GM12878 (cell line): ENCODE measurements around the gene LRP1. TPM values are rescaled to one million over a fixed set of nuclear protein-coding genes. Genes with fewer than 3 reads are reported as not detected.

Experiments
- ATAC-seq: fragments of 200-7000 bp; cut with Tn5 transposase; 3 replicates; pipeline ENCODE4 v1.9.1; 2020; ENCODE audit warnings: mild to moderate bottlenecking, moderate library complexity
- BruUV-seq: library from RNA; stranded (reverse); fragments of 400-500 nt; replicated peaks from 2 replicates; lab custom pipeline; 2021; lab: Mats Ljungman, UMichigan
- CTCF ChIA-PET: fragments of 300-600 bp; sonication (Branson Sonifier 250); formaldehyde crosslinking; extraction: SDS; loops from one replicate; lab custom pipeline; 2021; ENCODE audit warnings: inconsistent platforms; lab: Yijun Ruan, JAX
- POLR2A ChIA-PET: fragments of 350-600 bp; formaldehyde crosslinking; extraction: SDS; loops from one replicate; lab custom pipeline; 2021; ENCODE audit warnings: inconsistent platforms; lab: Charles Lee
- RAD21 ChIA-PET: fragments of 300-600 bp; sonication (Branson Sonifier 250); formaldehyde crosslinking; loops from one replicate; lab custom pipeline; 2023; ENCODE audit warnings: antibody characterized with exemption; ENCODE audit not compliant: unreplicated experiment; lab: Charles Lee
- SMC1A ChIA-PET: fragments of 300-600 bp; sonication (Branson Sonifier 250); formaldehyde crosslinking; loops from one replicate; lab custom pipeline; 2023; ENCODE audit not compliant: unreplicated experiment, uncharacterized antibody; lab: Charles Lee
- DNase-seq: peaks from one replicate; pipeline ENCODE4 v3.0.0-alpha.2; 2011; ENCODE audit warnings: low read depth, low spot score
- FAIRE-seq: peaks from 3 replicates; lab custom pipeline; 2011; peaks lifted over from hg19 to GRCh38; lab: Jason Lieb, UNC
- H2AFZ ChIP-seq: 2 replicates; pipeline ENCODE4 v1.6.0; 2011; ENCODE audit warnings: low read depth, low read length, control low read depth; ENCODE audit not compliant: control insufficient read depth
- H3K27ac ChIP-seq: 2 replicates; pipeline ENCODE4 v1.5.1; 2011; ENCODE audit warnings: control low read depth; ENCODE audit not compliant: control insufficient read depth, insufficient read depth
- H3K27me3 ChIP-seq, 2 experiments: replicated peaks in 1 of 2; 2 replicates each; pipeline versions ENCODE4 v1.6.0 to v1.6.1; 2011; ENCODE audit warnings: low read length in 1 of 2; ENCODE audit not compliant: control insufficient read depth in 2 of 2, insufficient read depth in 2 of 2
- H3K36me3 ChIP-seq, 2 experiments: 2 replicates each; pipeline ENCODE4 v1.5.1; 2011; ENCODE audit warnings: low read length in 1 of 2; ENCODE audit not compliant: control insufficient read depth in 2 of 2, insufficient read depth in 2 of 2
- H3K4me1 ChIP-seq: 2 replicates; pipeline ENCODE4 v1.6.1; 2011; ENCODE audit warnings: mild to moderate bottlenecking, low read length, moderate library complexity, mixed read lengths; ENCODE audit not compliant: control insufficient read depth, insufficient read depth
- H3K4me2 ChIP-seq: 2 replicates; pipeline ENCODE4 v1.6.0; 2011; ENCODE audit warnings: control low read depth; ENCODE audit not compliant: control insufficient read depth, insufficient read depth
- H3K4me3 ChIP-seq: fragments of 200-600 bp; sonication (generic); 2 replicates; pipeline ENCODE4 v1.5.1; 2016
- H3K79me2 ChIP-seq: 2 replicates; pipeline ENCODE4 v1.6.0; 2011; ENCODE audit warnings: low read length; ENCODE audit not compliant: control insufficient read depth, insufficient read depth
- H3K9ac ChIP-seq: 2 replicates; pipeline ENCODE4 v1.8.0; 2011; ENCODE audit warnings: low read length, control low read depth, mixed read lengths; ENCODE audit not compliant: control insufficient read depth, insufficient read depth
- H3K9me3 ChIP-seq: replicated peaks from 3 replicates; pipeline ENCODE4 v1.5.1; 2011; ENCODE audit warnings: mild to moderate bottlenecking, low read length; ENCODE audit not compliant: control insufficient read depth, insufficient read depth
- H4K20me1 ChIP-seq: 2 replicates; pipeline ENCODE4 v1.6.0; 2011; ENCODE audit not compliant: control insufficient read depth, insufficient read depth
- BRCA1 ChIP-seq: IDR thresholded peaks from 2 replicates; pipeline ENCODE4 v1.6.1; 2011; ENCODE audit warnings: low read depth, low read length, improper control_type of control experiment
- CEBPB ChIP-seq, 2 experiments: fragments of 150-350 bp in 1 of 2; IDR thresholded peaks; 2 replicates each; pipeline ENCODE4 v1.6.1; 2012 to 2014; ENCODE audit warnings: low read depth in 2 of 2, low read length in 2 of 2, borderline replicate concordance in 1 of 2, inconsistent platforms in 1 of 2
- HDAC2 ChIP-seq: fragments of 200-600 bp; sonication (generic); IDR thresholded peaks from 2 replicates; pipeline ENCODE4 v1.6.1; 2017
- LARP7 ChIP-seq: fragments of 450-650 bp; IDR thresholded peaks from 2 replicates; pipeline ENCODE4 v1.6.1; 2017; ENCODE audit warnings: mild to moderate bottlenecking
- MTA2 ChIP-seq: fragments of 450-650 bp; IDR thresholded peaks from 2 replicates; pipeline ENCODE4 v1.6.1; 2016; ENCODE audit warnings: low read depth, mild to moderate bottlenecking, moderate library complexity
- PML ChIP-seq: IDR thresholded peaks from 2 replicates; pipeline ENCODE4 v1.6.1; 2012; ENCODE audit warnings: low read length, inconsistent platforms
- SUZ12 ChIP-seq: fragments of 200-600 bp; sonication (generic); IDR thresholded peaks from one replicate; pipeline ENCODE4 v1.6.1; 2018; ENCODE audit warnings: antibody characterized with exemption, mild to moderate bottlenecking; ENCODE audit not compliant: unreplicated experiment
- TCF7 ChIP-seq: IDR thresholded peaks from 2 replicates; pipeline ENCODE4 v1.6.1; 2014; ENCODE audit warnings: antibody characterized with exemption, borderline replicate concordance
- ZNF384 ChIP-seq: IDR thresholded peaks from 2 replicates; pipeline ENCODE4 v1.6.1; 2012; ENCODE audit warnings: low read depth, mild to moderate bottlenecking, low read length, improper control_type of control experiment, borderline replicate concordance
- WGBS: methylation state at CpG from one replicate; pipeline ENCODE4 v1.1.6; 2016; ENCODE audit warnings: low lambda C conversion rate; ENCODE audit not compliant: insufficient replicate concordance, insufficient coverage; ENCODE audit errors: missing lambda C conversion rate; 5-methylcytosine and 5-hydroxymethylcytosine counted together
- in situ Hi-C: fragments of 300-500 bp; cut with MboI; formaldehyde crosslinking; loops from 9 replicates; pipeline ENCODE4 v1.14.3; 2018; ENCODE audit warnings: mixed read lengths
- intact Hi-C: fragments of 100-400 bp; cut with micrococcal nuclease; formaldehyde crosslinking; loops from one replicate; pipeline ENCODE4 v1.14.2; 2022; ENCODE audit not compliant: unreplicated experiment
- polyA plus RNA-seq, 11 experiments: library from polyadenylated mRNA; depleted of rRNA in 4 of 11; unstranded in 6 of 11; stranded (reverse) in 5 of 11; fragments of >200 nt; fragmentation: Nextera tagmentation in 4 of 11; fragmentation: Illumina TruSeq in 1 of 11; extraction: Ambion mirVana in 4 of 11; extraction: Trizol in 1 of 11; gene quantifications; 1 replicate in 1 of 11; 2 replicates in 10 of 11; pipeline versions ENCODE4 v1.2.1 to v1.2.3, GENCODE V29; 2011 to 2016; ENCODE audit warnings: inconsistent platforms in 2 of 11, missing spikeins in 2 of 11, low read depth in 1 of 11
- total RNA-seq, 4 experiments: library from RNA; depleted of rRNA in 3 of 4; stranded (reverse); fragments of >200 nt in 3 of 4; fragmentation: Illumina TruSeq in 1 of 4; extraction: Trizol in 1 of 4; gene quantifications; 2 replicates each; pipeline versions ENCODE4 v1.2.1 to v1.2.3, GENCODE V29; 2013 to 2021
- TF ChIP-seq, protein P1 (sequence below): IDR thresholded peaks from 2 replicates; pipeline ENCODE4 v1.6.1; 2011; ENCODE audit warnings: low read depth, mild to moderate bottlenecking, low read length, moderate library complexity, borderline replicate concordance; ENCODE audit errors: extremely low read depth
- TF ChIP-seq, protein P2 (sequence below): fragments of 450-650 bp; formaldehyde crosslinking; IDR thresholded peaks from 2 replicates; pipeline ENCODE4 v1.4.0; 2020; ENCODE audit warnings: mild to moderate bottlenecking, moderate library complexity

Gene LRP1
- total and polyA plus RNA-seq, 10 of the 15 experiments (the other 5 are each of a cell fraction or from before 2014, with no cell fraction given): under 0.01 to 1.1 (median 0.20) TPM; not detected in 2

DNA sequence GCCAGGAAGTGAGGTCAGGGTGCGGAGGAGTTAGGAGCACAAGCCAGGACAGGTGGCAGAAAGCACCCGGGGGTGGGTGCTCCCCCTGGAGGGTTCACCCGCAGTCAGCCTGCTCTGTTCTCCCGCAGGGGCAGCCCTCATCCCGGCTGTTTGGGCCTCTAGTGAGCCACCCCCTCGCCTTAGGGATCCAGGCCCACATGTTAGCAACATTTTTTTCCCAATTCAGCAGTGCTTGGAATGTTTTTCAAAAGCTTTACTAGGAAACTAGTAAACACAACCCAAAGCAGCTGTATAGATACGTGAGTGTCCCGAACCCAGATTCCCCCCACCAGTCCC lies 59.8 kb downstream of the LRP1 start:
- FAIRE-seq: no peak
- 16% methylated on average over 7 of the region's 8 CpGs for WGBS
- no peaks in the 10 kb centered on the region for H4K20me1 ChIP-seq

More for the DNA sequence above, 59.8 kb downstream of the LRP1 start:
- RAD21 ChIA-PET: interaction anchor here (1.0 kb wide), 1 partner anchor 25 kb away, joined by 3 read pairs; no protein-coding TSS in a partner anchor
- POLR2A ChIA-PET: no interaction called here
- Histone ChIP-seq H2AFZ (no peak overlapping the region), H3K36me3 (no peaks in the 10 kb centered on the region), H3K4me3 (no peak overlapping the region), H3K79me2 (no peaks in the 10 kb centered on the region), H3K9ac (no peak overlapping the region), H3K9me3 (no peaks in the 10 kb centered on the region), H3K27me3 (no peaks in the 10 kb centered on the region), H3K4me2 (no peak overlapping the region), H3K4me1 (no peaks in the 10 kb centered on the region), H3K27ac (no peak overlapping the region)
- CTCF ChIA-PET: interaction anchor here (1.2 to 10.4 kb wide), 9 partner anchors 9 to 123 kb away, joined by 3 to 159 read pairs (median 6); partner anchors contain the start of genes LRP1, SHMT2, STAC3 and STAT6
- no peak for ATAC-seq
- in situ Hi-C loops (no loop called here), intact Hi-C loops (no loop called here)
- SMC1A ChIA-PET: interaction anchor here (0.7 to 1.5 kb wide), 5 partner anchors 13 to 119 kb away, joined by 3 to 4 read pairs (median 3); no protein-coding TSS in a partner anchor
- BruUV-seq: no TSS peak
- TF ChIP-seq HDAC2 (no peak), LARP7 (no peak), CEBPB (IDR thresholded peaks at IDR 0.05; ENCODE audit: borderline replicate concordance in 1 of 2, low read depth in 2 of 2, low read length in 2 of 2) (no peak), PML (no peak), ZNF384 (no peak), TCF7 (no peak), BRCA1 (no peak), MTA2 (no peak), SUZ12 (no peak)
- TF ChIP-seq, protein P1, sequence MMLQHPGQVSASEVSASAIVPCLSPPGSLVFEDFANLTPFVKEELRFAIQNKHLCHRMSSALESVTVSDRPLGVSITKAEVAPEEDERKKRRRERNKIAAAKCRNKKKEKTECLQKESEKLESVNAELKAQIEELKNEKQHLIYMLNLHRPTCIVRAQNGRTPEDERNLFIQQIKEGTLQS: no peak
- TF ChIP-seq, protein P2, sequence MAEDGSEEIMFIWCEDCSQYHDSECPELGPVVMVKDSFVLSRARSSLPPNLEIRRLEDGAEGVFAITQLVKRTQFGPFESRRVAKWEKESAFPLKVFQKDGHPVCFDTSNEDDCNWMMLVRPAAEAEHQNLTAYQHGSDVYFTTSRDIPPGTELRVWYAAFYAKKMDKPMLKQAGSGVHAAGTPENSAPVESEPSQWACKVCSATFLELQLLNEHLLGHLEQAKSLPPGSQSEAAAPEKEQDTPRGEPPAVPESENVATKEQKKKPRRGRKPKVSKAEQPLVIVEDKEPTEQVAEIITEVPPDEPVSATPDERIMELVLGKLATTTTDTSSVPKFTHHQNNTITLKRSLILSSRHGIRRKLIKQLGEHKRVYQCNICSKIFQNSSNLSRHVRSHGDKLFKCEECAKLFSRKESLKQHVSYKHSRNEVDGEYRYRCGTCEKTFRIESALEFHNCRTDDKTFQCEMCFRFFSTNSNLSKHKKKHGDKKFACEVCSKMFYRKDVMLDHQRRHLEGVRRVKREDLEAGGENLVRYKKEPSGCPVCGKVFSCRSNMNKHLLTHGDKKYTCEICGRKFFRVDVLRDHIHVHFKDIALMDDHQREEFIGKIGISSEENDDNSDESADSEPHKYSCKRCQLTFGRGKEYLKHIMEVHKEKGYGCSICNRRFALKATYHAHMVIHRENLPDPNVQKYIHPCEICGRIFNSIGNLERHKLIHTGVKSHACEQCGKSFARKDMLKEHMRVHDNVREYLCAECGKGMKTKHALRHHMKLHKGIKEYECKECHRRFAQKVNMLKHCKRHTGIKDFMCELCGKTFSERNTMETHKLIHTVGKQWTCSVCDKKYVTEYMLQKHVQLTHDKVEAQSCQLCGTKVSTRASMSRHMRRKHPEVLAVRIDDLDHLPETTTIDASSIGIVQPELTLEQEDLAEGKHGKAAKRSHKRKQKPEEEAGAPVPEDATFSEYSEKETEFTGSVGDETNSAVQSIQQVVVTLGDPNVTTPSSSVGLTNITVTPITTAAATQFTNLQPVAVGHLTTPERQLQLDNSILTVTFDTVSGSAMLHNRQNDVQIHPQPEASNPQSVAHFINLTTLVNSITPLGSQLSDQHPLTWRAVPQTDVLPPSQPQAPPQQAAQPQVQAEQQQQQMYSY: no peak
- DNase-seq: no peak
